Smooth muscle cell (in vitro differentiated cells): Measurements from ENCODE around the gene CASS4. TPM values are rescaled to one million over a fixed set of nuclear protein-coding genes. Genes with fewer than 3 reads are reported as not detected.

Source experiments
- DNase-seq: peaks from one replicate; lab custom pipeline; 2025; ENCODE audit not compliant: unreplicated experiment; lab: John Stamatoyannopoulos, UW
- H2AFZ ChIP-seq: fragments of 200-600 bp; sonication (generic); 2 replicates; pipeline ENCODE4 v1.6.0; 2016; ENCODE audit warnings: antibody characterized with exemption, low read depth, mild to moderate bottlenecking
- H3F3A ChIP-seq: fragments of 200-600 bp; sonication (generic); 2 replicates; pipeline ENCODE4 v1.6.0; 2017; ENCODE audit warnings: antibody characterized with exemption, low read depth
- H3K27ac ChIP-seq: fragments of 200-600 bp; sonication (generic); 2 replicates; pipeline ENCODE4 v1.5.1; 2016; ENCODE audit warnings: low read depth, mild to moderate bottlenecking
- H3K27me3 ChIP-seq: fragments of 200-600 bp; sonication (generic); 2 replicates; pipeline ENCODE4 v1.6.1; 2016; ENCODE audit warnings: low read depth, mild to moderate bottlenecking
- H3K36me3 ChIP-seq: fragments of 200-600 bp; sonication (generic); 2 replicates; pipeline ENCODE4 v1.5.1; 2016; ENCODE audit warnings: low read depth
- H3K4me1 ChIP-seq: fragments of 200-600 bp; sonication (generic); 2 replicates; pipeline ENCODE4 v1.5.1; 2016; ENCODE audit warnings: low read depth
- H3K4me2 ChIP-seq: fragments of 200-600 bp; sonication (generic); 2 replicates; pipeline ENCODE4 v1.6.0; 2016; ENCODE audit warnings: mild to moderate bottlenecking
- H3K4me3 ChIP-seq: fragments of 200-600 bp; sonication (generic); 2 replicates; pipeline ENCODE4 v1.5.1; 2016; ENCODE audit warnings: mild to moderate bottlenecking
- H3K79me2 ChIP-seq: fragments of 200-600 bp; sonication (generic); 2 replicates; pipeline ENCODE4 v1.6.0; 2016; ENCODE audit warnings: low read depth, mild to moderate bottlenecking
- H3K9ac ChIP-seq: fragments of 200-600 bp; sonication (generic); 2 replicates; pipeline ENCODE4 v1.6.0; 2016; ENCODE audit warnings: low read depth
- H3K9me3 ChIP-seq: fragments of 200-600 bp; sonication (generic); replicated peaks from 2 replicates; pipeline ENCODE4 v1.5.1; 2016; ENCODE audit warnings: low read depth
- H4K20me1 ChIP-seq: fragments of 200-600 bp; sonication (generic); 2 replicates; pipeline ENCODE4 v1.6.0; 2016; ENCODE audit warnings: low read depth
- CTCF ChIP-seq: fragments of 200-600 bp; sonication (generic); IDR thresholded peaks from 2 replicates; pipeline ENCODE4 v1.5.1; 2017; ENCODE audit warnings: borderline replicate concordance, mild to moderate bottlenecking, antibody characterized with exemption; ENCODE audit not compliant: insufficient read depth, poor library complexity, severe bottlenecking
- whole genome bisulfite sequencing: methylation state at CpG from one replicate; pipeline ENCODE4 v1.1.7; 2016; ENCODE audit warnings: low lambda C conversion rate; 5-methylcytosine and 5-hydroxymethylcytosine counted together
- polyA plus RNA-seq: library from polyadenylated mRNA; unstranded; fragments of >200 nt; fragmentation: Nextera tagmentation; extraction: Ambion mirVana; gene quantifications from 2 replicates; pipeline ENCODE4 v1.2.1, GENCODE V29; 2016
- total RNA-seq: library from RNA; depleted of rRNA; stranded (reverse); fragments of >200 nt; gene quantifications from 2 replicates; pipeline ENCODE4 v1.2.3, GENCODE V29; 2014

CASS4 gene
- total and polyA plus RNA-seq, 2 experiments from 2014 or later, result 0.07 to 0.22 TPM

- WGBS, result 76% methylated on average over 27 of the region's 27 CpGs
- Histone ChIP-seq H3K36me3 (no peaks in the 10 kb centered on the region), H3K9ac (no peak overlapping the region), H3K9me3 (no peaks in the 10 kb centered on the region), H2AFZ (no peak overlapping the region), H3K4me3 (no peak overlapping the region), H3K4me2 (no peak overlapping the region), H3K4me1 (peaks cover 7% of the 10 kb centered on the region), H3K79me2 (no peaks in the 10 kb centered on the region), H3K27me3 (no peaks in the 10 kb centered on the region), H4K20me1 (no peaks in the 10 kb centered on the region), H3F3A (peaks cover 16% of the 10 kb centered on the region), H3K27ac (no peak overlapping the region)
- DNase-seq, result no peak
- no peak for TF ChIP-seq CTCF
Observed at GRCh38 chr20:56443654-56444540, 31.8 kb downstream of the CASS4 start.

GRCh38 chr20:56445130-56445529, 33.1 kb downstream of the CASS4 start:
- Histone ChIP-seq H3K27me3 (no peaks in the 10 kb centered on the region), H4K20me1 (no peaks in the 10 kb centered on the region), H3K4me1 (peaks cover 4% of the 10 kb centered on the region), H2AFZ (no peak overlapping the region), H3K9me3 (no peaks in the 10 kb centered on the region), H3K9ac (no peak overlapping the region), H3K79me2 (no peaks in the 10 kb centered on the region), H3K4me2 (no peak overlapping the region), H3K4me3 (no peak overlapping the region), H3K27ac (no peak overlapping the region), H3F3A (peaks cover 6% of the 10 kb centered on the region), H3K36me3 (no peaks in the 10 kb centered on the region)
- DNase-seq, result no peak
- TF ChIP-seq CTCF, result no peak
- WGBS, result 92% methylated on average over 3 of the region's 3 CpGs

- H3K4me1 ChIP-seq, result peaks cover under 1% of the 10 kb centered on the region
- H3K79me2 ChIP-seq, result no peaks in the 10 kb centered on the region
- peaks cover 2% of the 10 kb centered on the region for H3F3A ChIP-seq
- no peaks in the 10 kb centered on the region for H3K9me3 ChIP-seq
- DNase-seq, result no peak
- H3K27me3 ChIP-seq, result no peaks in the 10 kb centered on the region
- no peak overlapping the region for H2AFZ ChIP-seq
- no peak for TF ChIP-seq CTCF
- H3K36me3 ChIP-seq, result no peaks in the 10 kb centered on the region
- H3K9ac ChIP-seq, result no peak overlapping the region
- H3K27ac ChIP-seq, result no peak overlapping the region
- H3K4me3 ChIP-seq, result no peak overlapping the region
- no peaks in the 10 kb centered on the region for H4K20me1 ChIP-seq
- H3K4me2 ChIP-seq, result no peak overlapping the region
- WGBS, result 92% methylated on average over 16 of the region's 16 CpGs
Observed at GRCh38 chr20:56445540-56445939, 33.5 kb downstream of the CASS4 start.

- Histone ChIP-seq H2AFZ (no peak overlapping the region), H3K27me3 (no peaks in the 10 kb centered on the region), H3K4me3 (no peak overlapping the region), H3K79me2 (no peaks in the 10 kb centered on the region), H3K36me3 (no peaks in the 10 kb centered on the region), H3F3A (no peaks in the 10 kb centered on the region), H3K27ac (no peak overlapping the region), H3K4me1 (no peaks in the 10 kb centered on the region), H3K9me3 (no peaks in the 10 kb centered on the region), H4K20me1 (no peaks in the 10 kb centered on the region), H3K4me2 (no peak overlapping the region), H3K9ac (no peak overlapping the region)
- no peak for DNase-seq
- no peak for TF ChIP-seq CTCF
Observed at GRCh38 chr20:56447227-56447626, 35.2 kb downstream of the CASS4 start.
